Panc1 (cell line): ENCODE measurements around the gene TNIP1. TPM values are rescaled to one million over a fixed set of nuclear protein-coding genes. Genes with fewer than 3 reads are reported as not detected.
A peak's percentile ranks its signal among the peaks of the same experiment; 100 is the strongest.

Source experiments
- ATAC-seq: fragments of 200-7000 bp; cut with Tn5 transposase; 2 replicates; pipeline ENCODE4 v1.9.1; 2020; ENCODE audit warnings: mild to moderate bottlenecking, moderate library complexity
- BruUV-seq: library from RNA; stranded (reverse); fragments of 400-500 nt; replicated peaks from 2 replicates; lab custom pipeline; 2021; lab: Mats Ljungman, UMichigan
- CTCF ChIA-PET: fragments of 300-600 bp; sonication (Branson Sonifier 250); formaldehyde crosslinking; loops from one replicate; lab custom pipeline; 2022; ENCODE audit warnings: antibody characterized with exemption; lab: Charles Lee
- POLR2A ChIA-PET: fragments of 300-600 bp; sonication (Branson Sonifier 250); formaldehyde crosslinking; loops from one replicate; lab custom pipeline; 2022; ENCODE audit warnings: antibody characterized with exemption; lab: Charles Lee
- DNase-seq: peaks from one replicate; pipeline ENCODE4 v3.0.0-alpha.2; 2010; ENCODE audit warnings: low read depth, low spot score
- H3K27ac ChIP-seq: 2 replicates; pipeline ENCODE4 v1.5.1; 2011; ENCODE audit warnings: mild to moderate bottlenecking, low read length, inconsistent platforms
- H3K27me3 ChIP-seq: fragments of 200-500 bp; sonication (Bioruptor generic); 2 replicates; pipeline ENCODE4 v1.6.0; 2014; ENCODE audit warnings: low read length, inconsistent platforms; ENCODE audit not compliant: control insufficient read depth, insufficient read depth
- H3K36me3 ChIP-seq: fragments of 200-500 bp; sonication (Bioruptor generic); 2 replicates; pipeline ENCODE4 v1.5.1; 2014; ENCODE audit warnings: inconsistent platforms, mild to moderate bottlenecking, low read length, moderate library complexity; ENCODE audit not compliant: control insufficient read depth, insufficient read depth
- H3K4me1 ChIP-seq: 2 replicates; pipeline ENCODE4 v1.5.1; 2011; ENCODE audit warnings: inconsistent platforms, mild to moderate bottlenecking, low read length, moderate library complexity; ENCODE audit not compliant: control insufficient read depth, insufficient read depth
- H3K4me3 ChIP-seq, 2 experiments: 2 replicates each; pipeline ENCODE4 v1.5.1; 2011 to 2012; ENCODE audit warnings: low read depth in 2 of 2, low read length in 2 of 2, mild to moderate bottlenecking in 2 of 2, inconsistent platforms in 1 of 2, moderate library complexity in 1 of 2
- H3K9me3 ChIP-seq: fragments of 200-500 bp; sonication (Bioruptor generic); 2 replicates; pipeline ENCODE4 v1.5.1; 2014; ENCODE audit warnings: low read depth, mild to moderate bottlenecking, inconsistent platforms, low read length, moderate library complexity; ENCODE audit not compliant: control insufficient read depth, insufficient read depth
- POLR2AphosphoS5 ChIP-seq: IDR thresholded peaks from 2 replicates; pipeline ENCODE4 v1.6.1; 2012; ENCODE audit warnings: mild to moderate bottlenecking, low read depth, low read length, moderate library complexity
- SIN3A ChIP-seq: IDR thresholded peaks from 2 replicates; pipeline ENCODE4 v1.6.1; 2012; ENCODE audit warnings: low read depth, mild to moderate bottlenecking, low read length, moderate library complexity, borderline replicate concordance; ENCODE audit not compliant: insufficient read depth
- TCF7L2 ChIP-seq: IDR thresholded peaks from 2 replicates; pipeline ENCODE4 v1.6.1; 2011; ENCODE audit warnings: mild to moderate bottlenecking, low read depth, low read length, inconsistent platforms
- in situ Hi-C: cut with HindIII; loops from 2 replicates; pipeline ENCODE4 v1.10.0; 2016; ENCODE audit warnings: low sequenced_read_pairs, low pct_unique_long_range_greater_than_20kb
- intact Hi-C: fragments of 100-400 bp; cut with micrococcal nuclease; formaldehyde crosslinking; loops from one replicate; pipeline ENCODE4 v1.10.0; 2022; ENCODE audit not compliant: unreplicated experiment
- total RNA-seq: library from RNA; stranded (reverse); gene quantifications from one replicate; pipeline ENCODE4 v1.2.1, GENCODE V29; 2021; ENCODE audit not compliant: unreplicated experiment
- TF ChIP-seq, protein P1 (sequence below): fragments of 450-650 bp; IDR thresholded peaks from 2 replicates; pipeline ENCODE4 v1.5.1; 2017; ENCODE audit warnings: mild to moderate bottlenecking
- TF ChIP-seq, protein P2 (sequence below), 2 experiments: IDR thresholded peaks; 2 replicates each; pipeline ENCODE4 v1.6.1; 2011 to 2012; ENCODE audit warnings: low read depth in 2 of 2, control low read depth in 1 of 2, low read length in 1 of 2, mild to moderate bottlenecking in 1 of 2, moderate library complexity in 1 of 2; ENCODE audit not compliant: insufficient read depth in 1 of 2

Gene TNIP1
- total RNA-seq, 1 experiment from 2014 or later = 81.9 TPM

DNA sequence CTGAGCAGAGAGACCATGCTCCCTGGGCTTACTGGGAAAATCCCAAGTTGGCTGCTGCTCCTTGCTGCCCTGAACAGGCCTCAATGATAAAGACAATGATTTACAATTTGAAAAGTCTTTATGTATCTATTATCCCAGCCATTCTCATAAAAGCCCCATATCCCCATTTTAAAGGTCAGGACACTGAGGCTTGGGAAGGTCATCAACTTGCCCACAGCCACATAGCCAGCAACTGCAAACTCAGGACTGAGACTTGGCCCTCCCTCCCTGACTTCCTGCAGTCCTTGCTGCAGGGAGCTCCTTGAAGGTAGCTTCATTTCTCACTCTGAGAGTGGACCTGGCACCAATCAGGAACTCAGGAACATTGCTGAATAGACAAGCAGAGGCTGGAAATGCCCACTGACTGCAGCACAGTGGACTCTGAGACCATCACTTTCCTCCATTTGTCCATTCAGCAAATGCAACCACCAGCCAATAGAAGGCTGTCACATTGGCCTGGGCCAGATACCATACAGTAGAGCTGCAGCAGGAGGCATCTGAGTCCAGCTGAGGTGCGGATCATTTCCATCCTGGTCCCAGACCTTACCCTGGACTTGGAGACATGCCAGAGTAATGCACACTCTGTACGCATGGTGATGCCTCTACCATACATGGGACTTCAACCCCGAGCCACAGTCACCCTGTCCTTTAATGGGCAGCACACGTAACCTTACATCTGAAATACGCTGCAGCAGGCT, 18.3 kb downstream of the TNIP1 start:
- Histone ChIP-seq H3K27me3 (no peaks in the 10 kb centered on the region), H3K36me3 (no peaks in the 10 kb centered on the region), H3K9me3 (no peaks in the 10 kb centered on the region), H3K4me1 (no peaks in the 10 kb centered on the region; the same call in 1 of the 2 replicates), H3K27ac (no peak overlapping the region), H3K4me3 (no peak overlapping the region)
- TF ChIP-seq, protein P1, sequence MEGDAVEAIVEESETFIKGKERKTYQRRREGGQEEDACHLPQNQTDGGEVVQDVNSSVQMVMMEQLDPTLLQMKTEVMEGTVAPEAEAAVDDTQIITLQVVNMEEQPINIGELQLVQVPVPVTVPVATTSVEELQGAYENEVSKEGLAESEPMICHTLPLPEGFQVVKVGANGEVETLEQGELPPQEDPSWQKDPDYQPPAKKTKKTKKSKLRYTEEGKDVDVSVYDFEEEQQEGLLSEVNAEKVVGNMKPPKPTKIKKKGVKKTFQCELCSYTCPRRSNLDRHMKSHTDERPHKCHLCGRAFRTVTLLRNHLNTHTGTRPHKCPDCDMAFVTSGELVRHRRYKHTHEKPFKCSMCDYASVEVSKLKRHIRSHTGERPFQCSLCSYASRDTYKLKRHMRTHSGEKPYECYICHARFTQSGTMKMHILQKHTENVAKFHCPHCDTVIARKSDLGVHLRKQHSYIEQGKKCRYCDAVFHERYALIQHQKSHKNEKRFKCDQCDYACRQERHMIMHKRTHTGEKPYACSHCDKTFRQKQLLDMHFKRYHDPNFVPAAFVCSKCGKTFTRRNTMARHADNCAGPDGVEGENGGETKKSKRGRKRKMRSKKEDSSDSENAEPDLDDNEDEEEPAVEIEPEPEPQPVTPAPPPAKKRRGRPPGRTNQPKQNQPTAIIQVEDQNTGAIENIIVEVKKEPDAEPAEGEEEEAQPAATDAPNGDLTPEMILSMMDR = no peak
- TF ChIP-seq TCF7L2 (no peak), SIN3A (no peak)
- TF ChIP-seq, protein P2, sequence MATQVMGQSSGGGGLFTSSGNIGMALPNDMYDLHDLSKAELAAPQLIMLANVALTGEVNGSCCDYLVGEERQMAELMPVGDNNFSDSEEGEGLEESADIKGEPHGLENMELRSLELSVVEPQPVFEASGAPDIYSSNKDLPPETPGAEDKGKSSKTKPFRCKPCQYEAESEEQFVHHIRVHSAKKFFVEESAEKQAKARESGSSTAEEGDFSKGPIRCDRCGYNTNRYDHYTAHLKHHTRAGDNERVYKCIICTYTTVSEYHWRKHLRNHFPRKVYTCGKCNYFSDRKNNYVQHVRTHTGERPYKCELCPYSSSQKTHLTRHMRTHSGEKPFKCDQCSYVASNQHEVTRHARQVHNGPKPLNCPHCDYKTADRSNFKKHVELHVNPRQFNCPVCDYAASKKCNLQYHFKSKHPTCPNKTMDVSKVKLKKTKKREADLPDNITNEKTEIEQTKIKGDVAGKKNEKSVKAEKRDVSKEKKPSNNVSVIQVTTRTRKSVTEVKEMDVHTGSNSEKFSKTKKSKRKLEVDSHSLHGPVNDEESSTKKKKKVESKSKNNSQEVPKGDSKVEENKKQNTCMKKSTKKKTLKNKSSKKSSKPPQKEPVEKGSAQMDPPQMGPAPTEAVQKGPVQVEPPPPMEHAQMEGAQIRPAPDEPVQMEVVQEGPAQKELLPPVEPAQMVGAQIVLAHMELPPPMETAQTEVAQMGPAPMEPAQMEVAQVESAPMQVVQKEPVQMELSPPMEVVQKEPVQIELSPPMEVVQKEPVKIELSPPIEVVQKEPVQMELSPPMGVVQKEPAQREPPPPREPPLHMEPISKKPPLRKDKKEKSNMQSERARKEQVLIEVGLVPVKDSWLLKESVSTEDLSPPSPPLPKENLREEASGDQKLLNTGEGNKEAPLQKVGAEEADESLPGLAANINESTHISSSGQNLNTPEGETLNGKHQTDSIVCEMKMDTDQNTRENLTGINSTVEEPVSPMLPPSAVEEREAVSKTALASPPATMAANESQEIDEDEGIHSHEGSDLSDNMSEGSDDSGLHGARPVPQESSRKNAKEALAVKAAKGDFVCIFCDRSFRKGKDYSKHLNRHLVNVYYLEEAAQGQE (IDR thresholded peaks at IDR 0.05; ENCODE audit: insufficient read depth in 1 of 2, low read depth in 2 of 2, low read length in 1 of 2) = no peak
- intact Hi-C loops (no loop called here), in situ Hi-C loops (no loop called here)
- CTCF ChIA-PET = interaction anchor here (0.6 kb wide), 1 partner anchor 310 kb away, joined by 3 read pairs; no protein-coding TSS in a partner anchor
- POLR2A ChIA-PET = no interaction called here
- ATAC-seq (no peak), DNase-seq (no peak)
- BruUV-seq = no TSS peak

DNA sequence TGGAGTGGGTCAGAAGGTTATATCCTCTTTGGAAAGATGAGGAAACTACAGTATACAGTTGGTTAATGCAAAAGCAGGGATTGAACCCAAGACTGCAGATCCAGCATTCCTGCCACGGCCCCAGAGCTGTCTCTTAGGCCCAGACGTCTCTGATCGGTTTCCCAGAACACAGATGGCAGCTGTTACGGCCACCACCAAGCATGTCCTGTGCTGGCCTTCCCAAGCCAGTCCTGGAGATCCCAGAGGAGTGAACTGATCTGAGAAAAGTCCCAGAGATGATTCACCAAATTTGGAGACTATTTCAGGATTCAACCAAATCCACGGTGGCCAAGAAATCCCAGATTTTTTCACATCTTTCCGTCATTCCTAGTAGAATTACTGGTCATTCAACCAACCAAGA, 20.1 kb downstream of the TNIP1 start:
- Histone ChIP-seq H3K4me3 (no peak overlapping the region), H3K4me1 (no peaks in the 10 kb centered on the region; the same call in 1 of the 2 replicates), H3K27ac (no peak overlapping the region; the same call in 1 of the 2 replicates), H3K36me3 (0 out of 2 replicates have a peak, but pooled peaks cover 2% of the 10 kb centered on the region), H3K9me3 (no peaks in the 10 kb centered on the region), H3K27me3 (no peaks in the 10 kb centered on the region)
- in situ Hi-C loops = no loop called here
- CTCF ChIA-PET = no interaction called here
- TSS peak; percentile 14 for BruUV-seq
- DNase-seq = no peak
- no peak for ATAC-seq
- POLR2A ChIA-PET = no interaction called here
- intact Hi-C loops = no loop called here
- TF ChIP-seq, protein P1 = no peak
- TF ChIP-seq TCF7L2 (no peak), SIN3A (no peak), POLR2AphosphoS5 (no peak)
- TF ChIP-seq, protein P2 (IDR thresholded peaks at IDR 0.05; ENCODE audit: insufficient read depth in 1 of 2, low read depth in 2 of 2, low read length in 1 of 2) = no peak
